DMS79 (cell line): Measurements from ENCODE around the gene CDX1.

Source experiments
- DNase-seq: peaks from one replicate; lab custom pipeline; 2025; lab: John Stamatoyannopoulos, UW

The CDX1 gene

DNA sequence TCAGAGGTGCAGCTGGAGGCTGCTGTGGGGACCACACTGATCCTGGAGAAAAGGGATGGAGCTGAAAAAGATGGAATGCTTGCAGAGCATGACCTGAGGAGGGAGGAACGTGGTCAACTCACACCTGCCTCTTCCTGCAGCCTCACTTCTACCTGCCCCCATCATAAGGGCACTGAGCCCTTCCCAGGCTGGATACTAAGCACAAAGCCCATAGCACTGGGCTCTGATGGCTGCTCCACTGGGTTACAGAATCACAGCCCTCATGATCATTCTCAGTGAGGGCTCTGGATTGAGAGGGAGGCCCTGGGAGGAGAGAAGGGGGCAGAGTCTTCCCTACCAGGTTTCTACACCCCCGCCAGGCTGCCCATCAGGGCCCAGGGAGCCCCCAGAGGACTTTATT is 17.4 kb downstream of the CDX1 start:
- no peak for DNase-seq

DNA sequence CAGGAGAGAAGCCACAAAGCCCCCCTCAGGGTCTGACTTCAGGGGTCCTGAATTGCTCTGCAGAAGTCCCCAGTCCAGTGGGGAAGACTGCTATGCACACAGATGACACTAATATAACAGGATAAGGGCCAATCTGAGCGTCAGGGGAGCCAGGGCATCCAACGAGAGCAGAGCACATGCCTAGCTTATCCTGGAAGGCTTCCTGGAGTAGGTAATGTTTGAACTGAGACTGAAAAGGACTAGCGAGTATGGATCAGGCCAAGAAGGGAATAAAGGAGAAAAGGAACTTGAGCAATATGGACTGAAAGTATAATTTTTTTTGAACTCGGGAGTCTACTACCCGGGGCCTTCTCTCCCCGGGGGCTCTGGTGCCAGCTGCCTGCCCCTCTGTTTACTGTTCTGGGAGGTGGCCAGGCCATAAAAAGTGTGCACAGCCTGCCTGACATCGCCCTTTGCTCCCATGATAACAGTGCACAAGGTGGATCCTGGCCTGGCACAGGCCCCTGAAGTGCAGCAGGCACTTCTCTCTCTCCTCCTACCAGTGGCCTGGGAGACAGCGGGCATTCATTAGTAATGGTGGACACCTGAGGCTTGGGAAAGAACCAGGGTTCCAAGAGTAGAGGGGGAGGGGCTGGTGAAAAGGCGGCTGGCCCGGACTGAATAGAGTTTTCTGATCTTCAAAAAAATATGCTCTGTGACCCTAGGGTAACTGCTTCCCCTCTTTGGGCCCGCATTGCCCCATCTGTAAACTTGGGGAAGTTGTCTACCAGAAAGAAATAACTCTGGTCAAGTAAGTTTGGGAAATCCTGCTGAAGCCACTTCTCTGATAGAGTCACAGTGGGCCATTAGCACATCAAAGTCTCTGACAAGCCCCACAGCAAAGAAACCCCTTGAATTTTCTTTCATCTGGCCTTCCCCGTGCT is 18.7 kb downstream of the CDX1 start:
- DNase-seq: no peak

DNA sequence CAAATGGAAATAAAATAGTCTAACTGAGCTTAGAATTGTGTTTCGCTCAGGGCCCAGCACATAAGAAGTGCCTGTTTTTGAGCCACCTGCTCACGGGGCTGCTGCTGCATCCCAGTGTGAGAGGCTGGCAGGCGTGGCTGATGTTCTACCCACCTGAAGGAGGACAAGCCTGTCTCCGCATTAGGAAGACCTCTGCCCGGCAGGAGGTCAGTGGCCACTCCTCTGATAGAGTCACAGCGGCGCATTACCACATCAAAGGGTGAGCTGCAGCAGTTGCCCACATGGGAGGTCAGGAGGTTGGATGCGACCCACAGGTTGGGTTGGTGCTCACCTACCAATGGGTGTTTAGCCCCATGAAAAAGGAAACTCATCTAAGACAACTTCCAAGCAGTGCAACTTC is 19.6 kb downstream of the CDX1 start:
- DNase-seq: no peak

DNA sequence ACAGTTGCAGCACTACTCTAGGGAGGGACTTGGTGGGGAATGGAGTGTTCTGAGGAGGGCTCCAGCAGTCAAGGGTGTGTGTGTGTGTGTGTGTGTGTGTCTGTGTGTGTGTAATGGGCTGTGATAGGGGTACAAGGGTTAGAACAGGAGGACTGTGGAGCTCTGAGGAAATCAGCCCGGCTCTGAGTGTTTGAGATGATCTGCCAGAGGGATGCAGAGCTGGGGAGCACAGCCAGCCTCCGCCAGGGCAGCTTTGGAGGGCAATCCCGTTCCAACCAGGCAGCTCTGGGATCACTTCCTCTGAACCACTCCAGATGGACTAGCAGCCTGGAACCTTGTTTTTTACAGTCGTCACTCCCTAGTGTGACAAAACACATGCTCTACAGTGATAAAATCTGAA is 20.3 kb downstream of the CDX1 start:
- DNase-seq: no peak

DNA sequence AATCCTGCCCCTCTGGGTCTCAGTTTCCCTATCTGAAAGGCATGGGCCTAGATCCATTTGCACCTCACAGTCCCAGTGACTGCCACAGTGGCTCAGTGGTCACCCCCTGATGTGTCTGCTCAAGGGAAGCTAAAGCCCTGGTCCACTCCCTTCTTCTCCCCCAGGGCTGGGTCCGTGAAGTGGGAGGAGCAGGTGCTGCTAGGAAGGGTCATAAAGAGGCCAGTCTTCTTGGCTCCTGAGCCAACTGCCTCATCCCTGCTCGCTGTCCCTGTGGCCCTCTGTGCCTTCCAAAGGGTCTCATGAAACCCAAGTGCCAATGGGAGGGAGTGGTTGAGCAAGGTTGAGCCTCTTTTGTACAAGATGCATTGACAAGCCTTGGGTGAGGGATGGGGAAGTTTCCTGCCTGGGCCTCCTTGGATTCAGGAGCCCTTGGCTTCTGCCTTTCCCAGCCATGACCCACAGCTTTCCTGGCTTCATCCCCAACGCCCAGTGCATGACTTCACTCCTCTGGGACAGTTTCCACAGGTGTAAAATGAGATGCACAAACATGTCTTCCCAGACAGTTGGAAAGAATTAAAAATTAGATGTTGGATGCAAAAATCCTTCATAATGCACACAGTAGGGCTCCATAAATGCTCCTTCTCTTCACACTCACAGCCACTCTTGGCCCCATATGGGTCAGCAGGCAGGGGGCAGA is 21.7 kb downstream of the CDX1 start:
- DNase-seq: no peak

DNA sequence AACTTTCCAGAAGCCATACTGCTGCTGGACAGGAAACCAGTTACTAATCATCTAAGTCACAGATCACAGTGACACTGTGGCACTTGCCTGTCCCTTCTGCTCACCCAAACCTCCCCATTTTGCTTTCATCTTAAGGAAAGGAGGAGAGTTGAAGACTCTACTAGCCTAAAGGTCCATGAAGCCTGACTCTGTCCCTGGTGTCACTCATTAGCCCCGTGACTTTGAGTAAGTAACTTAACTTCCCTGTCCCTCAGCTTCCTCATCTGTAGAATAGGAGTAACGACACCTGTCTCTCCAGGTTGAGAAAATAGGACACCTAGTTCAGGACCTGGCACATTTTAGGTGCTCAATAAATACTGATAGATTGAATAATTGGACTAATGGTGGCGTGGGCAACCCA is 22.7 kb downstream of the CDX1 start:
- DNase-seq: no peak

DNA sequence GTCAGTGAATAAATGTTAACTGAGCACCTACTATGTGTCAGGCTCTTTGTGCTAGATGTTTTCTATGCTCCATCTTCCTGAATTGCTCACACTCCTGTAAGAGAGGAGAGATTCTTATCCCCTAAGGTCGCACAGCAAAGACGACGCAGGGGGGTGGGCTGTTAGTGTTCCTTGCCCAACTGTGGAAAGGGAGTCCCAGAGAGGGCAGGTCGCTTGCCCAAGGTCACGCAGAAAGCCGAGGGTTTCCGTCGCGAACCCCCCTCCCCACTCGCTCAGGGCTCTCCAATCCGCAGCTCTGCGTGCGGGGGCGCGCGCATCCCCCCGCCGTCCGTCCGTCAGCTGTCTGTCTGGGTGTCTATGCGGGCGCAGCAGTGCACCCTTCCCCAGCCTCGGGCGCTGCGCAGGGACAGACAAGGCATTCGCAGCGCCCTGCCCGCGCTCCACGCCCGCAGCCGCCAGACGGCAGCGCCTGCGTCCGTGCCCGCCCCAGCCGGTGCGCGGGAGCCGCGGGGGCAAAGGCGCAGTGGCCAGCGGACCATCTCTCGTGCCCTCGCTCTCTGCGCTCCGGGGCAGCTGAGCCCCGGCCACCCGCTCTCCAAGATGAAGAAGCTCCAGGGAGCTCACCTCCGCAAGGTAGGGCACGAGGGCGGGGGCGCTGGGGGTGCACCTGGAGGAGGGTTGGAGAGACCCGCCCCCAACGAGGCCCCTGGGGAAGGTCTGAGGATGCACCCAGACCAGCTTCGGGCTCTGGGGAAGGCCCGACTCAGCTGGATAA is 23.3 kb downstream of the CDX1 start, which contains the start of gene SLC6A7:
SLC6A7 (plus strand) TSS at position 335 of the 775 bp plus-strand sequence; CDS start at position 601, 266 bp downstream.
- no peak for DNase-seq

DNA sequence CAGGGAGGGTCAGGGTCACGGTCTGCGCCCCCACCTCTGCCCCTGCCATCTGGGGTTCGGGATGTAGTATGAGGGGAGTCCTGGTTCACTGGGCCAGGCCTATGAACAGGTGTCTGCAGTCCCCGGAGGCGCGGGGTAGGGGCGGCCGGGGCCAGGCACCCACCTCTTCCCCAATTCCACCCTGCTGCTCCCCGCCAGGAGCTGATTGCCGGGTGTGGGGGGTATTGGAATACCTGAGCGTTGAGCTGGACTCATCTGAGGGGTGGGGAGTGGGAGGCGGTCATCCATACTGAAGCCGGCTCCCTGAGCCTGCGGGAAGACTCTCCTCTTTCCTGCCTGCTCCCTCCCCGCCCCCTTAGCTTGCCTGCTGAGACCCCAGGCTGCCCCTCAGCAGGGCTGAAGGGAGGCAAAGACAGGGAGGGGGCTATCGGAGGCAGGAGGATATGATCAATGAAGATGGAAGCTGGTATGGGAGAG is 24.0 kb downstream of the CDX1 start:
- no peak for DNase-seq

DNA sequence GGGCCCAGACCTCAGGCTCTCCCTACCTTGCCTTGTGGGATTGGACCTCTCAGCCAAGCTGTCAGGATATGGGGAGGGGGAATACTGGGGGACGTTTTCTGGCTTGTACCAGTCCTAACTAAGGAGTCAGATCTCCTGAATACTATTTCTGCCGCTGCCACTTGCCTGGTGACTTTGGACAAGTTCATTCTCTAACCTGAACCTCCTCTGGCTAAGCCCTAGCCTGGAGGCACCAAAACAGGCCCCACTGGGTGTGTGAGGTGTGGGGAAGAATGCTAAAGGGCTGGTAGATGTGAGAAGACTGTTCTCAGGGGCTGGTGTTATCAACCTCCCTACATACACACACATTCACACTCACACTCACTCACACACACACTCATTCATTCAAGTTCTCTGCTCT is 24.4 kb downstream of the CDX1 start:
- no peak for DNase-seq

DNA sequence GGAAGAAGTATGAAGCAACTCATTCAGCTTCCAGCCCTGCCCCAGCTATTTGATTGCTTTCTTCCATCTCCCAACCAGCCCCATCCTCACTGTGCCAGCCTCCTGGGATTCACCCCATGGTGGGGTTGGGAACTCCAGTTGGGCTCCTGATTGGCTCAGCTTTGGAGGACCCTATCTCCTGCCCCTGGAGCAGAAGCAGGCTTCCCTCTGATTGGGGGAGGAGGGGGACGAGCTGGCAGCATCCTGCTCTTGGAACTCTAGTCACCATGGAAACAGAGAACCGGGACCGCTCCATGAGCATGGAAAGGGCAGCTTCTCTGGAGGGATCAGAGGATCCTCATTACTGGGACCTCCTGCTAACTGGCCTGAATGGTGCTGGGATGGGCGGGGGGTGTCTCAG is 25.9 kb downstream of the CDX1 start:
- no peak for DNase-seq

DNA sequence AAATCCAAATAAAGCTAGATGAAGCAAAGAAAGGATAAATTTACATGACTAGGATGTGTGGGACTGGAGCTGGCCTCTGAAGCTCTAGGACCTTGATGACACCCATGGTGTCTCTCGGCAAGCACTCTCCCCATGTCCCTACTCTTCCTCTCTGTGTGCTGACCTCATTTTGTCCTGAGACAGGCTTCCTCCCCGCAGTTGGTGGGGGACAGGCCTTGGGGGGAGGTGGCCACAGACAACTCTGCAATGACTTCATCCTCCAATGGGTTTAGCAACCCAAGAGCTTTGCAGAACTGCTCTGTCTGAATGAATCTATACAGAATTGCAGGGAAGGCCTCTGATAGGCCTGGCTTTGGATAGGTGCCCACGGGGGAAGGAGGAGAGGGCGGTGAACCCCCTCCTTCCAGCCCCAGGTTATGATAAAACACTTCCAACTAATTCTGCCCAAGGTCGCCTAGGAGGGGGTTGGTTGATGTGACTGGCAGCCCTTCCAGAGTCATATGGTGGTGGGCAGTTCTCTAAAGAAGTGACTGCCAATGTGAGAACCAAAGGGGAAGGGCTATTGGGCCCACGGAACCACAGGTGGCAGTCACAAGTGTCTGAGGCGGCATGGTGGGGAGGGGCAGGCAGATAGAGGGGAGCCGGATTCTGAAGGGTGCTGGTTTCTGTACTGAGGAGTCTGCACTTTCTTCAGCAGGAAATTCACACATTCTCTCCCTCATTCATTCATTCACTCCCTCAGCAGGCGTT is 29.3 kb downstream of the CDX1 start:
- DNase-seq: no peak

DNA sequence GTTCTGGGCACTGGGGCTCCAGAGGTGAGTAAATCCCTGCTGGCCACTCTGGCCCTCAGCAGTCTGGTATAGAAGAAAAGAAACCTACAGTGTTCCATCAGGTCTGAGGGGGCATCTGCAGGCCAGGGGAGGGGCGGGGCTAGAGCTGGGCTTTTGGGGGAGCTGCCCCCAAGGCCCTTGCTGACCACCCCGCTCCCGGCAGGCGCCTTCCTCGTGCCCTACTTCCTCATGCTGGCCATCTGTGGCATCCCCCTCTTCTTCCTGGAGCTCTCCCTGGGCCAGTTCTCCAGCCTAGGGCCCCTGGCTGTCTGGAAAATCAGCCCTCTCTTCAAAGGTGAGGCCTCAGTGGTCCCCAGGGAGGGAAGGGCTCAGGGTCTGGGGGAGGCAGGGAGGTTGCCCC is 29.9 kb downstream of the CDX1 start:
- DNase-seq: no peak

DNA sequence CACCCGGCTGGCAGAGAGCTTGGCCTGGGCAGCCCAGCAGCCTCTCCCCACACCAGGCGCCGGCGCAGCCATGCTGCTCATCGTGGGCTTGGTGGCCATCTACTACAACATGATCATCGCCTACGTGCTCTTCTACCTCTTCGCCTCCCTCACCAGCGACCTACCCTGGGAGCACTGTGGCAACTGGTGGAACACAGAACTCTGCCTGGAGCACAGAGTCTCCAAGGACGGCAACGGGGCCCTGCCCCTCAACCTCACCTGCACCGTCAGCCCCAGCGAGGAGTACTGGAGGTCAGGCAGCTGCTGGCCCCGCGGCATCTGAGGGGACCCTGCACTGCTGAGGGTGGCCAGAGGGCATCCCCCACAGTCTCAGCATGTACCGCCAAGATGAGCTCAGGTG is 30.4 kb downstream of the CDX1 start:
- no peak for DNase-seq

DNA sequence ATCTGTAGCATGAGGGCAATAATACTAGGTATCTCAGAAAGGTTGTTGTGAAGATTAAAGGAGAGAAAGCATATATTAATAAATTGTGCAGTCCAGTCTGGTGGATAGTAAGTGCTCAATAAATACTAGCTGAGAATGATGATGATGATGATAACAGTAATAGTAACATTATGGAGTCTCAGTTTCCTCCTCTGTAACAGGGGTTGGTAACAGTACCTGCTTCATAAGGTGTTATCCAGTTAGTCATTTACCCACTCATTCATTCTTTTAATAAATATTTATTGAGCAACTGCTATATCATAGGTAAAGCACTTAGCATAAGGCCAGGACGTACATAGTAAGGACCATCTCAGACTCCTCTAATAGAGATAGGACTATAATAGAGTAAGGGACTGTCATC is 30.9 kb downstream of the CDX1 start:
- DNase-seq: no peak

DNA sequence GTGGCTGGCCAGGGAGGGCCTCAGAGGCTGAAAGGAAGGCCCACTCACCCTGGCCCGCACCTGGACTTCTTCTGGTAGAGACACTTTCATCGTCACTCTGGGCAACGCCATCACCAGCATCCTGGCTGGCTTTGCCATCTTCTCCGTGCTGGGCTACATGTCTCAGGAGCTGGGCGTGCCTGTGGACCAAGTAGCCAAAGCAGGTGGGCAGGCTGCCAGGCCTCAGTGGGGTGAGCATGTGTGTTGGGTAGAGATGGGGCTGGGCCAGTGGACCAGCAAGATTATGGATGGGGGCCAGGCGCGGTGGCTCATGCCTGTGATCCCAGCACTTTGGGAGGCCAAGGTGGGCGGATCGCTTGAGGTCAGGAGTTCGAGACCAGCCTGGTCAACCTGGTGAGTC is 35.9 kb downstream of the CDX1 start:
- no peak for DNase-seq

DNA sequence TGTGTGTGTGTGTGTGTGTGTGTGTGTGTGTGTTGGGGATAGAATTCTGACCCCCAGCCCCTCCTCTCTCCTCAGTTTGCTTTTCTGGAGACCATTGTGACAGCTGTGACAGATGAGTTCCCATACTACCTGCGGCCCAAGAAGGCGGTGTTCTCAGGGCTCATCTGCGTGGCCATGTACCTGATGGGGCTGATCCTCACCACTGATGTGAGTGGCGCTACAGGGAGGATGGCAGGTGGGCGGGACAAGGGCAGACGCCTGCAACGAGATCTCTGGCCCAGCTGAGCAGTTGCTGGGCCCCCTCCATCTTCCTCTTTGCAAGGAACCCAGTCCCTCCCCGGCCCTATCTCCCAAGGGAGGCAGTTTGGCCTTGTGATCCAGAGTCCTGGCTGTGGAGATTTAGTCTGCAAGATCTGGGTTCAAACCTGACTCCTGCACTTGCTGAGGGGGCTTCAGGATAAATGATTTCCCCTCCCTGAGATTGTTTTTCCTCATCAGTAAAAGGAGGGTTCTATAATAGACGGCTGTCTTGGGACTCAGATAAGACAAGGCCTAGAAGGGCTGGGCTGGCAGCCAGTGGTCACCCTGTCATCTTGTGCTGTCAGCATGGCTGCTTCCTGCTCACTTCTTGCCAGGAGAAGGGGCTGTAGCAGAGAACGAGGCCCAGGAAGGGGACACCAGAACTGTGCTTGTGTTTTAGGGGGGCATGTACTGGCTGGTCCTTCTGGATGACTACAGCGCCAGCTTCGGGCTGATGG is 37.4 kb downstream of the CDX1 start:
- DNase-seq: no peak

DNA sequence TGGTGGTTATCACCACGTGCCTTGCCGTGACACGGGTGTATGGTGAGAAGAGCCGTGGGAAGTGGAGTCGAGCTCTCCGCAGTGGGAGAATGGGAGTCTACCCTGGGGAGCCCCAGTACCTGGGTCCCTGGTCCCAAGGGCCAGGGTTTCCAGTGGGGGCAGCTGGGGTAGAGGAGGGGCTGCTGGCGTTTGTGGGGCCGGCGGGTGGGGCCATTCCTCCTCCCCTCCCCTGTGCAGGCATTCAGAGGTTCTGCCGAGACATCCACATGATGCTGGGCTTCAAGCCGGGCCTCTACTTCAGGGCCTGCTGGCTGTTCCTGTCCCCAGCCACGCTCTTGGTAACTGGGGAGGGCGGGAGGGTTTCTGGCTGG is 38.0 kb downstream of the CDX1 start:
- no peak for DNase-seq

DNA sequence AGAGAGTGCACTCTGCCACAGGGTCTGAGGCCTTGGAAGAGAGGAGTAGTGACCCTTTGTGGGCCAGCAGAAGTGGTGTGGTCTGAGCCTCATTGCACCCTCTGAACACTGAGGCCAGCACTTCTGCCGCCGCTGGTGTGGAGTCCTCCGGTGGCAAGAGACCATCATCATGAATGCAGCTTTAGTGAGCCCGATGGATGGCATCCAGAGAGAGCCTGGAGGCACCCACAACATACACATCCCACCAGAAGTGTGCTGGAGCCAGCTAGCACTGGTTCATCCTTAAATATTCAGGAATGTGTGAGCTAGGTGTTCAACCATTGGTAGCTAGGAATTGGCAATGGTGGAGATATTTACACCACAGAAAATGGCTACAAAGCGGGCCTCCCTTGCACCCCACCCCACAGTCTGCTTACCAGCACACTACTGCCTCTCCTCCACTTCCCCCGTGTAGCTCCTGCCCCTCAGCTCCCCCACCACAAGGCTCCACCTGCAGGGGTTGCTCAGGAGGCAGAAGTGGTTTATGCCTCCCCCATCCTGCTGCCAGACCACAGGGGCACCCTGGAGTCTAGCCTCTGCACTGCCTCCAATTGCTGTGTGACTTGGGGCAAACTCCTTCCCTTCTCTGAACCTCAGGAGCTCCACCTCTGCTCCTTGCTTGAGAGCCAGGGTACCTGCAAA is 39.7 kb downstream of the CDX1 start:
- DNase-seq: no peak

DNA sequence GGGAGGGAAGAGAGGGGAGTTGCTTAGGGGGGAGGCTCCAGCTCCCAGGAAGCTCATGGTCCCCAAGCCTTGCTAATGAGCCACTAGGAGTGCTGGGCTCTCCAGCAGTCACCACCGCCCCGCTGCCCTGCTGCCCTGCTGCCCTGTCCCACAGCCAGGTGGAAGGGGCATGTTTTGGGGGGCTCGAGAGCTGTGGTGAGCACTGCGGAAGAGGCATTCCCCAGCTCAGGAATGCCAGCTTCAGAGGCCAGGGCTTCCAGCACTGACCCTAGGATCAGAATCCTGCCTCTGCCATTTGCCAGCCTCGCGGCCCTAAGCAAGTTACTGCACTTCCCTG is 40.2 kb downstream of the CDX1 start:
- DNase-seq: no peak
